ENCODE data around the gene LIPC.

LIPC gene

DNA sequence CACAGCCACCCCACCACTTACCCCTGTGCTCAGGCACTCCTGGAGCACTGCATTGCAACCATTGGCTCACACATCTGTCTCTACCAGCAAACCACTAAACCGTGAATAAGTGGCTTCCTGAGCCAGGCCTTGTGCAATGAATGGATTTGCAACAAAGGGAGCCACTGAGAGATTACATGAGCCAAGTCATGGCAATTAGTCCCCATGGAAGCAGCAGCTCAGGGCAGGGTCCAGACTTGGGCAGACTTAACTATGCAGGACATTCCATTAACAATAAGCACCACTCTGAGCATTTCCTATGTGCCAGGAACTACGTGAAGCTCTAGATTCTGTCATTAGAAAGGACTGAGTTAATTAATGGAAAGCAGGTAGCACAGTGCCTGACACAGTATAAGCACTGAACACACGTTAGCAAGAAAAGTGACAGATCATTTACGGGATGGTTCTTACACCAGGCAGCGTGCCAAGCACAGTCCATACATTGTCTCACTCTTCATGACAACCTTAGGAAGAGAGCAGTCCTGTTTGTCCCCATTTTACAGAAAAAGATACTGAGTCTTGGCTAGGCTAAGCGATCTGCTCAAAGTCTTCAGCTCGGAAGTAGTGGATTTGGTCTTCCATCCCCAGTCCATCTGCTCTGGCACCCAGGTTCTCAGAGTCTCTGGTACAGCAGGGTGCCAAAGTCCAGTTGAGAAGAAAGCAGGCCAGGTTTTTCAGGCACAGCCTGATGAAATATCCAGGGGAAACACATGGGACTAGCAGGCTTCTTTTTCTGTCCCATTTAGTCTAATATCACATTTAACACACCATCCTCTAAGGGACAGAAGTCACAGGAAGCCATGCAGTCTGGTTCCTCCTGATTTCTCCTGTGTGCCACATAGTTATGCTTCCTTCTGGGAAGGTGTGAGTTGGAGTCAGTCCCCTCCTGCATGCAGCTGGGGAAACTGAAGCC is 44.1 kb downstream of the LIPC start:
- no peak for TF ChIP-seq GATA3 (IDR thresholded peaks at IDR 0.05; ENCODE audit: low read depth, low read length)
- TF ChIP-seq GATA2 (IDR thresholded peaks at IDR 0.05; ENCODE audit: low read depth, low read length), result no peak

DNA sequence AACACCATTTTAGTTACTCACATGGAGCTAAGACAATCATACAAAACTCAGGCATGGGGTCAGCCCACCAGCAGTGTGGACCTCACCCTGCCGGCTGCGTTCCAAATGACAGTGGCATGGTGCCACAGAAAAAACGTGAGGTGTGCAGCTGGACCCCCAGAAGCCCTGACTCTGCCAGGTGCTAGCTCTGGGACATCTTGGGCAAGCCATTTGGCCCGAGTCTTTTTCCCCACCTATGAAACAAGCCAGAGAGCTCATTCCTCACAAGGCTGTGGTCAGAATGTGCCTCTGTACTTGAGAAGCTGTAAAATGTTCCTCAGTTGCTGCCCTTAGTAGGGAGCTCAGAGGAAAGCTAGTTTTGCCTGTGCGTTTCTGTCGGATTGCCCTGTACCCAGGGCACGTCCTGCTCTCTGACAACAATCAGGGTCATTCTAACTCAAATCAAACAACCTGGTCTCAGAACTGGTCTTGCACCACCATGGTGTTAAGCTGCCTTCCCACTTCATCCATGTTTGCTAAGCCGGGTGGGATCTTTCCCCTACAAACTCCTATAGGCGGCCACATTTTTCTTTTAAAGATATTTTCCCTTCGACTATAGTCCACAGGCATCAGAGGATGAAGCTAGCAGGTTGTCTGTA is 44.9 kb downstream of the LIPC start:
- TF ChIP-seq GATA3 (IDR thresholded peaks at IDR 0.05; ENCODE audit: low read depth, low read length) (no peak), GATA2 (IDR thresholded peaks at IDR 0.05; ENCODE audit: low read depth, low read length) (no peak)

DNA sequence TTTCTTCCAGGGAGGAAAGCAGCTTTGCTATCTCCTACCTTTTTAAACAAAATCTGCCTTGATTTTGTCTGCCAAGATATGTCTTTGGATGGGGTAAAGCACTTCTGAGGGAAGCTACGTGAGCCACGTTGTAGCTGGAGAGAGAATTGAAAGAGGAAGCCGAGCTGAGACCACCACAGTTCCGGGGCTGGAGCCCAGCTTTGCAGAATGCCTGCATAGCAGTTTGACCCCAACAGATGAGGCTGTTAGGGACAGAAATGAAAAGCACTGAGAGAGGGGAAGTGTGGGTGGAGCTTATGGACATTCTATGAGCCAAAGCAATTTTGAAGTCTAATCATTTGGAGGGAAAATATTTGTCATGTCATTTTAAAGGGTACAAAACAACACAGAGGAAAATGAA is 45.4 kb downstream of the LIPC start:
- no peak for TF ChIP-seq GATA3 (IDR thresholded peaks at IDR 0.05; ENCODE audit: low read depth, low read length)
- no peak for TF ChIP-seq GATA2 (IDR thresholded peaks at IDR 0.05; ENCODE audit: low read depth, low read length)

DNA sequence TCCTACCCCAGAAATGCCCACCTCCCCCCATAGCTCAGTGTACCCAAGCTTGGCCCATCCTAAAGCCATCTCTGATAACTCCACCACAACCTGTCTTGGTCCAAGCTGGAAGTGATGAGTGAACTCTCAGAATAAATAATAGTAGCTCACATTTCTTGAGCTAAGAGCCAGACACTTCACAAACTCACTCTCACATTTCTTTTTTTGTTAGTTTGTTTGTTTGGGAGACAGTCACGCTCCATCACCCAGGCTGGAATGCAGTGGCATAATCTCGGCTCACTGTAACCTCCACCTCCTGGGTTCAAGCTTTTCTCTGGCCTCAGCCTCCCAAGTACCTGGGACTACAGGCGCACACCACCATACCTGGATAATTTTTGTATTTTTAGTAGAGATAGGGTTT is 46.2 kb downstream of the LIPC start:
- TF ChIP-seq GATA3 (IDR thresholded peaks at IDR 0.05; ENCODE audit: low read depth, low read length) (no peak), GATA2 (IDR thresholded peaks at IDR 0.05; ENCODE audit: low read depth, low read length) (no peak)

DNA sequence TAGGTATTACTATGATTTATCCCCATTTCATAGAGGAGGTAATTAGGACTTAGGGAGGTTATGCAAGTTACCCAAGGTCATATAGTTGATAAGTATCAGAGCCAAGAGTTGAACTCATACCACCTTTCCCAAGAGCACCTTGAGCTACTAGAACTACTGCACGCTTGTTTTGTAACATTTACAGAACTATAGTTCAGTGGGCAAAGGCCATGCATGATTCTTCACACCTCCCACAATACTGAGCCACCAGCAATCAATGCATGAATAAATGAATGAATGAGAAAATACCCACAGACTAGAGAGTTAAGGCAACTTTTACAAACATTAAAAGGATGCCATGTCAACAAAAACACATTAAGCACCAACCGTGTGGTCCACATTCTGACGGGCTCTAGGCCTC is 46.8 kb downstream of the LIPC start:
- TF ChIP-seq GATA3 (IDR thresholded peaks at IDR 0.05; ENCODE audit: low read depth, low read length), result no peak

DNA sequence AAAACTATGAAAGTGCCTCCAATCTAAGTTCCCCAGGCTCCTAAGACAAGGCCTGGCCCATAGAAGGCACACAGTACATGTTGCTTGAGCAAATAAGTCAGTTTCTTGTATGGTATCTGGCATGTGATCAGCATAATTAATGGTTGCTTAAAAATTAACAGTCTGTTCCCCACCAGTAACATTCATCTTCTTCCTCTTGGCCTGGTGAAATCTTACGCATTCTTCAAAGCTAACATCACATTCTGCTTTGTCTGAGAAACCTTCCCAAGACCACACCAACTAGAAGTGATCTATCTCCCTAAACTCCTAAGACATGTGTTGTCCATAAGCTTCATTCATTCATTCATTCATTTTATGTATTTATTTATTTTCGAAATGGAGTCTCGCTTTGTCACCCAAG is 48.1 kb downstream of the LIPC start:
- TF ChIP-seq GATA3 (IDR thresholded peaks at IDR 0.05; ENCODE audit: low read depth, low read length) (no peak), GATA2 (IDR thresholded peaks at IDR 0.05; ENCODE audit: low read depth, low read length) (no peak)

DNA sequence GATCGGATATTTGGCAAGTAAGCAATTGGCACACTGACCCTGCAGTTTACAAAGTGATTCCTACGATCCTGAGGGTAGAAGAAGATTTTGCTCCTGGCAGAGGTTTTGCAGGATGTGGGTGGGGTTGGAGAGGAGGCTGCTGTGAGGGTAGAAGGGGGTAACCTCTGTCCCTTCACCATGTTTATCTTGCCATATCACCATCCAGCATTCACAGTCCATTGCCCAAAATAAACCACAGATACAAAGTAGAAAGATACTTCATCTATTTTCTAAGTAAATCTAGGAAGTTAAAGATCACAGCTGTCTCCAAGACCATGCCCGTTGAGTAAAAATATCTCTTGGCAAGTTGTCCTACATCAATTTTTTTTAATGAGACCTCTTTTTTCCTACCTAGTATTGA is 51.6 kb downstream of the LIPC start:
- TF ChIP-seq GATA3 (IDR thresholded peaks at IDR 0.05; ENCODE audit: low read depth, low read length) (no peak), GATA2 (IDR thresholded peaks at IDR 0.05; ENCODE audit: low read depth, low read length) (no peak)

DNA sequence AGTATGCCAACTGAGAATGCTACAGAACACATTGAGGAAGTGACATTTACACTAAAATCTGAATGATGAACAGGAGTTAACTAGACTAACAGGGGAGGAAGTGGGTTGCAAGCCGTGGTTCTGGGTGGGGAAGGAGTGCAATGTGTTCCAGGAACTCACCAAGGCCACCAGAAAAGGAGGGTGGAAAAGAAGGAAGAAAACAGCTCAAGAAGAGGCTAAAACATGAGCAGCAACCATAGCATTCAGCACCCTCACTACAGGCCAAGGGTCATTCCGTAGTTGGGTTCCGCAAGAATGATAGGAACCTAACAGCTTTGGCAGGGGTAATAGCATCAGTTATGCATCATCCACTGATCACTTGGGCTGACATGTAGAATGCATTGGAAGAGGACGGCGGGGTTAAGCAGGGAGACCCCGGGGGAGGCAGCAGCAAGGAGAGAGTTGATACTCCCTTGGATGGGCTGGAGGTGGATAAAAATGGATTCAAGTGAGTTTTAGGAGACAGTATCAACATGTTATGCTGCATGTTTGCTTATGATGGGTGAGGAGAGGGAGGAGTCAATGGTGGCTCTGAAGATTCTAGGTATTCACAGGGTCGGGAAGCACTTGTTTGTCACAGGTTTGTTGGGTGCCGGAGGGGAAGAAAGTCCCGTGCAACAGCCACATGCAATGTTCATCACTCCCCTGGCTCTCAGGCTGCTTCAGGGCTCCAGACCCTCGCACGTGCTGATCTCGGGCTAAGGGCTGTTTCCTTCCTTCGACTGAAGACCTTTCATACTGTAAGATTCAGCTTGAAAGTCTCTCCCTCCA is 53.2 kb downstream of the LIPC start:
- no peak for TF ChIP-seq GATA3 (IDR thresholded peaks at IDR 0.05; ENCODE audit: low read depth, low read length)
- no peak for TF ChIP-seq GATA2 (IDR thresholded peaks at IDR 0.05; ENCODE audit: low read depth, low read length)

DNA sequence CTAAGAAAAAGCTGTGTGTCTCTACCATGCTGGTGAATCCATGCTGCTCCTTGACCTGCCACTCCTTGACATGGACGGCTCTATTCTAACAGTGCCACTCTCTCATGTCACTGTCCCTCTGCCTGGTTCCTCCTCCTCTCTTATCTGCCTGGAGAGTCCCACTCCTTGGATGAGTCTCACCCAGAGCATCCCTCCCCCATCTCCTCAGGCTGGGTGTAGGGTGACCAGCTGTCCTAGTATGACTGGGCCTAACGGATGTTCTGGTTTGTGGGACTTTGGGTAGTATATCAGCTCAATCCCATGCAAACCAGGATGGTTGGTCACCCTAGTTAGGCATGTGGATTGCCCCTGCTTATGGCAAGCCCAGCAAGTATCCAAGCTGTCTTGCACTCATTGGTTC is 54.3 kb downstream of the LIPC start:
- no peak for TF ChIP-seq GATA2 (IDR thresholded peaks at IDR 0.05; ENCODE audit: low read depth, low read length)
- no peak for TF ChIP-seq GATA3 (IDR thresholded peaks at IDR 0.05; ENCODE audit: low read depth, low read length)

DNA sequence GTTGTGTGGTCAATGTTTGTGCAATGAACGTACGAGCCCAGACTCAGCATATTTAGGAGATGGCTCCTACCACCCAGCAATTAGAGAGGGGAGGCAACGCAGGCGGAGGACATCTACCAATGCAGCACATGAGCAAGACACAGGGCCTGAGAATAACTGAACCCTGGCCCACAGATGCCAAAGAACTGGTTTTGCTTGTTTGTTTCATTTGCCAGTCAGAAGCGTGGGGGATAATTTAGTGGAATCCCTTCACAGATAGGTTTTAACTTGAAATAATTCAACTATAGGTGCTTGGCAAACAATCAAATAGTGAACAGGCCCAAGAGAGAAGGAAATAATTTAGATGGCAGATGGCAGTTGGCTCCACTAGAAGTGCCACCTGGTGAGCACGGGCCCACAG is 54.8 kb downstream of the LIPC start:
- no peak for TF ChIP-seq GATA3 (IDR thresholded peaks at IDR 0.05; ENCODE audit: low read depth, low read length)
- no peak for TF ChIP-seq GATA2 (IDR thresholded peaks at IDR 0.05; ENCODE audit: low read depth, low read length)

DNA sequence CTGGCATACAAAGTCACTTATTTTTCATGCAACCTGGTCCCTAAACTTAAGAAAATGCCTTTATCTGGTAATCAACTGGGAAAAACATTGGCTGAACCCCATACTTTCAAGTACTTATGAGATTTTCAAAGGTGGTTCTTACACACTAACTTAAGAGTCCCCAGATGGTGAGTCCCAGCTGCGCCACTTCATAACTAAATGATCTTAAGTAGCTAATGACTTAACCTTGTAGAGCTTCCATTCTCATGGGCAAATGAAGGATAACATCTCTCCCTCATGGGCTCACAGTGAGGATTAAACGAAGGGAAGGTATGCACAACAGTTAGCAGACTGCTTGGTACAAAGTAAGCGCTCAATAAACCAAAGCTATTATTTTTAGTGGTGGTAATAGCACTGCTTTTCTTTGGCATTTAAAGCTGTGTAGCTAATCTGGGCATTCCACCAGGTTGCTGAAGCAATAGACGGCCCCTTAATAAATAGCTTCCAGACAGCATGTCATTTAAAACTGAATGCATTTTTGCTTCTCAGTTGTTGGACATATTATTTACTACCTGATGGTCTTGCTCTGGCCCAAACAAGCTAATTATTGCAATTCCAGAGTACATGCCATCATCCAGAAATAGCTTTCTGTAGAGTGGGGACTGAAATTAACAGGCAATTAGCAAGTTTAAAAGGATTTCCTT is 55.4 kb downstream of the LIPC start:
- TF ChIP-seq GATA3 (IDR thresholded peaks at IDR 0.05; ENCODE audit: low read depth, low read length) (no peak), GATA2 (IDR thresholded peaks at IDR 0.05; ENCODE audit: low read depth, low read length) (no peak)

DNA sequence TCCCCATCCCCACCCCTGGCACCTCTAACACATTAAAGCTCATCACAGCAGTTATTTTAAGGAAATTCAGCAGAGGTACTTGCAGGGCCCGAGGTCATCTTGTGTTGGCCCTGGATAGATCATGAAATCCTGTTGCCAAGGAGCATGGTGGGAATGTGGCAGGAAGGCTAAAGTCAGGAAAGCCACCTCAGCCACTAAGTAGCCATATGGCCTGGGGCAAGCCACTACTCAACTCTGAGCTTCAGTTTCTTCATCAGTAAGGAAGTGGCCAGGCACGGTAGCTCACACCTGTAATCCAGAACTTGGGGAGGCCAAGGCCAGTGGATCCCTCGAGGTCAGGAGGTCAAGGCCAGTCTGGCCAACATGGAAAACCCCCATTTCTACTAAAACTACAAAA is 55.9 kb downstream of the LIPC start:
- TF ChIP-seq GATA3 (IDR thresholded peaks at IDR 0.05; ENCODE audit: low read depth, low read length), result no peak
- no peak for TF ChIP-seq GATA2 (IDR thresholded peaks at IDR 0.05; ENCODE audit: low read depth, low read length)

DNA sequence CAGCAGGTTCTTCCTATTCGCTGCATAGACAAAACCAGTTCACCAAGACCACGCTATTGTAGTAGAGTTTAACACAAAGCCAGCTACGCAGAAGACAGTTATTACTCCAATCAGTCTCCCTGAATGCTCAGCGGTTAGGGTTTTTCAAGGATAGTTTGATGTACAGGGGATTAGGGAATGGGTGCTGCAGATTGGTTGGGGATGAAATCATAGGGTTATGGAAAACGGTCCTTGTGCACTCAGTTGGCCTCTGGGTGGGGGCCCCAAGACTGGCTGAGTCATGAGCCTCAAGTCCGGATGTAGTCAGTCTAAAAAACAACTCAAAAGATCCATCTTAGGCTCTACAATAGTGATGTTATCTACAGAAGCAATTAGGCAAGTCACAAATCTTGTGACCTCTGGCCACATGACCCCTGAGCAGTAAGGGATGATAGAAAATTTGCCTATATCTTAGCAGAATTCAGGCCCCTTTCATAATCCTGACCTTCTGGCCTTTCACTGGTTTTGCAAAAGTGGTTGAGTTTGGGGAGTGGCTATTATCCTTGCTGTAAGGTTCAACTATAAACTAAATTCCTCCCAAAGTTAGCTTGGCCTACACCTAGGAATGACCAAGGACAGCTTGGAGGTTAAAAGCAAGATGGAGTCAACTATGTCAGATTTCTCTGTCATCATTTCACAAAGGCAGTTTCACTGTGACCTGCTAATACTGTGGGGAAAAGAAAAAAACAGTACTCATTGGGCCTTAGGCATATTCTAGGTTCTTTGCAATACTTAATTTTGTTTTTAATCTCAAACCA is 57.7 kb downstream of the LIPC start:
- TF ChIP-seq GATA2 (IDR thresholded peaks at IDR 0.05; ENCODE audit: low read depth, low read length) (no peak), GATA3 (IDR thresholded peaks at IDR 0.05; ENCODE audit: low read depth, low read length) (no peak)
